Heart right ventricle (tissue), 16 donors: Measurements from ENCODE around the gene ZNF614. TPM values are rescaled to one million over a fixed set of nuclear protein-coding genes. Genes with fewer than 3 reads are reported as not detected.
A peak's percentile ranks its signal among the peaks of the same experiment; 100 is the strongest.
"Not testable (repeated sequence)": the region's sequence is repeated elsewhere in the genome, so short reads cannot be mapped to it uniquely, and the experiment has no call there.

Experiments used
- ATAC-seq, 8 donors: fragments of 200-7000 bp; cut with Tn5 transposase; one replicate each; pipeline ENCODE4 v1.9.1; 2020; ENCODE audit warnings: mild to moderate bottlenecking in 8 of 8, moderate library complexity in 8 of 8, moderate number of reproducible peaks in 1 of 8
- DNase-seq, 2 donors: peaks; one replicate each; pipeline ENCODE4 v3.0.0-alpha.2; 2020
- H3K27ac ChIP-seq, 10 donors: fragments of 200-600 bp; sonication (generic) in 2 of 10; one replicate each; pipeline versions ENCODE4 v1.5.0 to v1.8.0; 2020 to 2022; ENCODE audit warnings: mild to moderate bottlenecking in 3 of 10
- H3K27me3 ChIP-seq, 7 donors: fragments of 200-600 bp; one replicate each; pipeline ENCODE4 v1.8.0; 2021 to 2022; ENCODE audit warnings: mild to moderate bottlenecking in 2 of 7
- H3K36me3 ChIP-seq, 9 donors: fragments of 200-600 bp; sonication (generic) in 1 of 9; one replicate each; pipeline versions ENCODE4 v1.5.0 to v1.8.0; 2020 to 2022; ENCODE audit warnings: mild to moderate bottlenecking in 2 of 9
- H3K4me1 ChIP-seq, 9 donors: fragments of 200-600 bp; sonication (generic) in 1 of 9; one replicate each; pipeline versions ENCODE4 v1.5.0 to v1.8.0; 2020 to 2022; ENCODE audit warnings: mild to moderate bottlenecking in 4 of 9
- H3K4me3 ChIP-seq, 10 donors: fragments of 200-600 bp; sonication (generic) in 2 of 10; one replicate each; pipeline versions ENCODE4 v1.5.0 to v1.8.0; 2020 to 2022; ENCODE audit warnings: mild to moderate bottlenecking in 7 of 10, moderate library complexity in 2 of 10
- H3K9me3 ChIP-seq, 11 donors: fragments of 200-600 bp in 10 of 11; sonication (generic) in 2 of 11; one replicate each; pipeline versions ENCODE4 v1.5.0 to v1.8.0; 2013 to 2022; ENCODE audit warnings: mild to moderate bottlenecking in 2 of 11, control low read depth in 1 of 11, moderate library complexity in 1 of 11
- CTCF ChIP-seq, 9 donors: fragments of 200-600 bp; sonication (generic) in 2 of 9; IDR thresholded peaks; one replicate each; pipeline versions ENCODE4 v1.5.0 to v1.8.0; 2021 to 2022; ENCODE audit warnings: antibody characterized with exemption in 9 of 9, mild to moderate bottlenecking in 5 of 9, moderate library complexity in 1 of 9
- WGBS, 2 donors: extraction: QIAGEN DNeasy Blood & Tissue Kit; methylation state at CpG; one replicate each; pipeline ENCODE4 v1.1.7; 2013; ENCODE audit warnings: inconsistent platforms in 1 of 2; 5-methylcytosine and 5-hydroxymethylcytosine counted together
- intact Hi-C, 10 donors: fragments of 100-400 bp; cut with DNase I; formaldehyde crosslinking; loops; one replicate each; pipeline versions ENCODE4 v1.11.1 to v1.14.2; 2022
- polyA plus RNA-seq, 2 donors: library from polyadenylated mRNA; stranded (reverse); fragments of 200-250 nt; gene quantifications; one replicate each; pipeline ENCODE4 v1.2.3, GENCODE V29; 2013
- total RNA-seq, 10 donors: library from RNA; stranded (reverse); fragmentation: NEBNext Ultra II Directional in 3 of 10; extraction: Animal tissue kit (Norgen Biotek cat#: 25700) in 3 of 10; gene quantifications; one replicate each; pipeline versions ENCODE4 v1.2.1 to v1.2.4, GENCODE V29; 2021 to 2023
- donor health status: Arrhythmogenic right ventricular cardiomyopathy.
- donor health status: ischemic (EF 13 %, LVEDD 7.1; RV severe dilation, severe dysfunction).
- donor health status: healthy with polysubstance abuse.
- donor health status: DM: no; HTN: yes; CAD: no.
- donor health status: DM: no; HTN: no; CAD: no.
- donor health status: ischemic (EF 25% LVEDD 6.9; RV normal size, moderate dysfunction).
- donor health status: ischemic (EF 25% LVEDD 5.7; RV mildly dilated, moderate dysfunction).
- donor health status: healthy.
- donor health status: DM: yes; HTN: yes; CAD: no.
- donor health status: Ischemic cardiomyopathy.
- donor health status: ischemic (EF 35%, LVEDD 5.7; RV mildly dilated, moderate dysfunction).
- donor health status: nonischemic (EF 11% LVEDD 7.7; RV severe dilation, severe dysfunction).
- donor health status: DM: yes; HTN: yes; CAD: no.
- donor health status: PGD.
- donor health status: ischemic (EF 29% LVEDD 5.4; RV normal size, mild dysfunction).
- donor health status: nonischemic (EF 23%, LVEDD 6.1; RV moderate dilation, normal function).

The ZNF614 gene
- total and polyA plus RNA-seq, 12 donors, result 3.0 to 8.4 (median 6.8) TPM

GRCh38 chr19:52034051-52034728, 6.0 kb upstream of the ZNF614 start:
- Histone ChIP-seq H3K36me3 (peaks cover 14 to 77% (median 69%) of the 10 kb centered on the region in 9 donors), H3K27me3 (no peaks in the 10 kb centered on the region), H3K4me1 (peaks cover 0 to 2% (median under 1%) of the 10 kb centered on the region in 9 donors), H3K27ac (no peak overlapping the region), H3K4me3 (no peak overlapping the region), H3K9me3 (peaks cover 0 to 97% (median 75%) of the 10 kb centered on the region in 11 donors)
- no peak for TF ChIP-seq CTCF (IDR thresholded peaks at IDR 0.05)
- DNase-seq (no peak), ATAC-seq (no peak)
- WGBS, 2 donors, result 98 to 99% methylated on average over 12 of the region's 12 CpGs
- intact Hi-C loops, result no loop called here

GRCh38 chr19:52028780-52029123, 573 bp upstream of the ZNF614 start:
- peaks cover 0 to 21% (median 15%) of the 10 kb centered on the region in 9 donors for H3K4me1 ChIP-seq
- DNase-seq (no peak), ATAC-seq (peak; percentile 7 to 50 (median 30))
- WGBS, 2 donors, result 15 to 19% methylated on average over 5 of the region's 5 CpGs
- H3K27me3 ChIP-seq, result no peaks in the 10 kb centered on the region
- peak overlapping the region; percentile 24 to 94 (median 92) for H3K27ac ChIP-seq
- H3K9me3 ChIP-seq, result peaks cover 0 to 69% (median 33%) of the 10 kb centered on the region in 11 donors
- no peak for TF ChIP-seq CTCF (IDR thresholded peaks at IDR 0.05)
- intact Hi-C loops, result loop anchor here in 4 of 10 donors (1.0 to 2.0 kb wide), 3 partner anchors 20 to 101 kb away; partner anchors contain the start of genes ZNF432 (in 4 of the 4), ZNF615 (in 2 of the 4) and ZNF613 (in 1 of the 4)
- peaks cover 0 to 46% (median 33%) of the 10 kb centered on the region in 9 donors for H3K36me3 ChIP-seq
- peak overlapping the region; percentile 47 to 88 (median 78) for H3K4me3 ChIP-seq

- Histone ChIP-seq H3K4me3 (peak overlapping the region in 1 of 10 donors; percentile 78), H3K9me3 (peaks cover 0 to 69% (median 10%) of the 10 kb centered on the region in 11 donors), H3K36me3 (peaks cover 0 to 49% (median 45%) of the 10 kb centered on the region in 9 donors), H3K4me1 (peaks cover 0 to 21% (median 15%) of the 10 kb centered on the region in 9 donors)
- DNase-seq, H3K27ac ChIP-seq, ATAC-seq, H3K27me3 ChIP-seq: not testable (repeated sequence)
- intact Hi-C loops, result loop anchor here in 1 of 10 donors (2.0 kb wide), 1 partner anchor 24 kb away; no protein-coding TSS in a partner anchor
- 77 to 85% methylated on average over 15 of the region's 15 CpGs for WGBS, 2 donors
Observed at GRCh38 chr19:52026255-52026990, 1.8 kb downstream of the ZNF614 start.

GRCh38 chr19:52024478-52024877, 3.7 kb downstream of the ZNF614 start:
- 90 to 92% methylated on average over 4 of the region's 4 CpGs for WGBS, 2 donors
- DNase-seq, H3K27me3 ChIP-seq, H3K27ac ChIP-seq, ATAC-seq, intact Hi-C loops, H3K4me3 ChIP-seq: not testable (repeated sequence)
- H3K9me3 ChIP-seq, result peaks cover 0 to 69% (median 10%) of the 10 kb centered on the region in 11 donors
- peaks cover 0 to 26% (median 17%) of the 10 kb centered on the region in 9 donors for H3K4me1 ChIP-seq
- H3K36me3 ChIP-seq, result peaks cover 0 to 67% (median 60%) of the 10 kb centered on the region in 9 donors

GRCh38 chr19:52022193-52022592, 6.0 kb downstream of the ZNF614 start:
- no peak for TF ChIP-seq CTCF (IDR thresholded peaks at IDR 0.05)
- Histone ChIP-seq H3K36me3 (peaks cover 0 to 90% (median 82%) of the 10 kb centered on the region in 9 donors), H3K9me3 (peaks cover 0 to 92% (median 15%) of the 10 kb centered on the region in 11 donors), H3K27ac (no peak overlapping the region), H3K4me3 (no peak overlapping the region), H3K4me1 (peaks cover 0 to 15% (median 6%) of the 10 kb centered on the region in 9 donors), H3K27me3 (no peaks in the 10 kb centered on the region)
- intact Hi-C loops, result no loop called here
- 97 to 98% methylated on average over 15 of the region's 15 CpGs for WGBS, 2 donors
- ATAC-seq (no peak), DNase-seq (no peak)
